ENCODE measurements around the gene GALNT13.

- TF ChIP-seq MAX (IDR thresholded peaks at IDR 0.05) (no peak), GABPA (IDR thresholded peaks at IDR 0.05 in 1 of 2, conservative IDR thresholded peaks at IDR 0.05 in 1 of 2) (no peak), CTCF (IDR thresholded peaks at IDR 0.05; ENCODE audit: low read depth, low read length, missing input control) (no peak)
These were observed 584.1 kb downstream of the GALNT13 start for GRCh38 chr2:154455866-154456265.

Data from liver (tissue), 3 donors.